ENCODE measurements around the gene STAC2.

DNA sequence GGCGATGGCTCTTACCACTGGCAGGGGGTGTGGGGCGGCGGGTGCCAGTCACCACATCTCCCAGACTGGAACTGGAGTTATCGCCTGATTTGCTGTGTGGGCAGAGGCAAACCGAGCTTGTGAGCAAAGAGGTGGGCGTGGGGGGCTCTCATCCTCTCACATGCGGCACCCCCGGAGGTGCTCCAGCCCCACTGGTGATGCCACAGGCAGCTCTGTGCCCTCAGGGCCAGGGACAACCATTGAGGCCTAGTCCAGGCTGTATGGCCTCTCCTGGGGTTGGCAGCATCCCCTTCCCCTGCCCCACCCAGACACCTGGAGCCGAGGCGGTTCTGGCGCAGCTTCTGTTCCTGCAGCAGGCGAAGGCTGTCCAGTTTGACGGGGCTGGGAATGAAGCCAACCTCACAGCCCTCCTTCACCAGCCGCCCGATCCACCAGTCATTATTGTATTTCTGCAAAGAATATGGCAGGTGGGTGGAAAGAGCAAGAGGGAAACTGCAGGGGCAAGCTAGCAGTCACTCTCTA lies 39.2 kb downstream of the STAC2 start:
- TF ChIP-seq CTCF (IDR thresholded peaks at IDR 0.05): no peak
- TF ChIP-seq POLR2AphosphoS5 (IDR thresholded peaks at IDR 0.05): no peak
- TF ChIP-seq EP300 (IDR thresholded peaks at IDR 0.05): no peak

Data from esophagus muscularis mucosa (tissue), 4 donors.